Measurements from ENCODE around the gene MOGAT3. TPM values are rescaled to one million over a fixed set of nuclear protein-coding genes. Genes with fewer than 3 reads are reported as not detected.

MOGAT3 gene
- not detected for polyA plus RNA-seq

GRCh38 chr7:101200862-101201599, at the start of gene MOGAT3:
TSS of gene MOGAT3 (minus strand) at chr7:101201036. CDS start at chr7:101200854, 182 bp downstream.
- H3K9me3 Mint-ChIP-seq = no peaks in the 10 kb centered on the region
- no peak within 1 kb of the TSS for H3K4me3 Mint-ChIP-seq
- H3K36me3 Mint-ChIP-seq = no peaks in the 10 kb centered on the region
- H3K4me1 Mint-ChIP-seq = no peaks in the 10 kb centered on the region
- DNase-seq = no peak
- H3K27me3 Mint-ChIP-seq (ENCODE audit: low read depth in 3 of 3) = peaks cover 4 to 14% (median 12%) of the 10 kb centered on the region in 3 donors
- H3K27ac Mint-ChIP-seq = no peak within 1 kb of the TSS

- Mint-ChIP-seq H3K27me3 (ENCODE audit: low read depth in 3 of 3) (peaks cover 4 to 12% (median 6%) of the 10 kb centered on the region in 3 donors), H3K27ac (peak overlapping the region in 2 of 6 donors; percentile 4 to 12), H3K4me1 (peaks cover 36 to 49% of the 10 kb centered on the region in 2 donors), H3K9me3 (no peaks in the 10 kb centered on the region), H3K4me3 (peak overlapping the region; percentile 43 to 99 (median 99)), H3K36me3 (peaks cover 13 to 18% (median 14%) of the 10 kb centered on the region in 3 donors)
- no peak for DNase-seq
These were observed 49.5 kb upstream of the MOGAT3 start for GRCh38 chr7:101250324-101250723.

GRCh38 chr7:101248276-101248675, 47.4 kb upstream of the MOGAT3 start:
- Mint-ChIP-seq H3K36me3 (peaks cover 13 to 15% (median 14%) of the 10 kb centered on the region in 3 donors), H3K4me3 (peak overlapping the region in 1 of 5 donors; percentile 56), H3K9me3 (no peaks in the 10 kb centered on the region), H3K4me1 (peaks cover 54 to 69% of the 10 kb centered on the region in 2 donors), H3K27me3 (ENCODE audit: low read depth in 3 of 3) (peaks cover 4 to 14% (median 12%) of the 10 kb centered on the region in 3 donors), H3K27ac (peak overlapping the region in 3 of 6 donors; percentile 19 to 85 (median 46))
- no peak for DNase-seq

- Mint-ChIP-seq H3K36me3 (peaks cover 7 to 9% (median 7%) of the 10 kb centered on the region in 3 donors), H3K27ac (peak overlapping the region; percentile 92 to 99 (median 98)), H3K27me3 (ENCODE audit: low read depth in 3 of 3) (peaks cover 2 to 5% (median 5%) of the 10 kb centered on the region in 3 donors), H3K4me1 (peaks cover 35 to 44% of the 10 kb centered on the region in 2 donors), H3K4me3 (peak overlapping the region; percentile 97 to 99 (median 99)), H3K9me3 (no peaks in the 10 kb centered on the region)
- DNase-seq = no peak
These were observed 44.4 kb upstream of the MOGAT3 start for GRCh38 chr7:101245147-101245668.

GRCh38 chr7:101244375-101245146, 43.7 kb upstream of the MOGAT3 start, which contains the start of gene FIS1:
TSS of gene FIS1 (minus strand) at chr7:101245081. CDS start at chr7:101245004, 77 bp downstream.
- H3K27me3 Mint-ChIP-seq (ENCODE audit: low read depth in 3 of 3) = peaks cover 2 to 5% (median 5%) of the 10 kb centered on the region in 3 donors
- peaks cover 3 to 6% (median 4%) of the 10 kb centered on the region in 3 donors for H3K36me3 Mint-ChIP-seq
- no peaks in the 10 kb centered on the region for H3K9me3 Mint-ChIP-seq
- peak; percentile 94 to 95 (median 94) for DNase-seq
- peak within 1 kb of the TSS; percentile 92 to 99 (median 98) for H3K27ac Mint-ChIP-seq
- peak within 1 kb of the TSS; percentile 97 to 99 (median 99) for H3K4me3 Mint-ChIP-seq
- H3K4me1 Mint-ChIP-seq = peaks cover 31 to 39% of the 10 kb centered on the region in 2 donors

- peak overlapping the region; percentile 97 to 99 (median 99) for H3K4me3 Mint-ChIP-seq
- no peaks in the 10 kb centered on the region for H3K9me3 Mint-ChIP-seq
- peaks cover 2 to 5% (median 5%) of the 10 kb centered on the region in 3 donors for H3K27me3 Mint-ChIP-seq (ENCODE audit: low read depth in 3 of 3)
- DNase-seq = no peak
- peaks cover 31 to 39% of the 10 kb centered on the region in 2 donors for H3K4me1 Mint-ChIP-seq
- H3K36me3 Mint-ChIP-seq = peaks cover 3 to 6% (median 4%) of the 10 kb centered on the region in 3 donors
- H3K27ac Mint-ChIP-seq = peak overlapping the region; percentile 92 to 99 (median 98)
These were observed 43.0 kb upstream of the MOGAT3 start for GRCh38 chr7:101243646-101244374.

- DNase-seq = no peak
- peaks cover 26 to 28% of the 10 kb centered on the region in 2 donors for H3K4me1 Mint-ChIP-seq
These were observed 40.9 kb upstream of the MOGAT3 start for GRCh38 chr7:101241443-101242349.

GRCh38 chr7:101241015-101241363, 40.2 kb upstream of the MOGAT3 start:
- Mint-ChIP-seq H3K4me3 (no peak overlapping the region), H3K27ac (no peak overlapping the region), H3K4me1 (peaks cover 26 to 28% of the 10 kb centered on the region in 2 donors), H3K27me3 (ENCODE audit: low read depth in 3 of 3) (peaks cover 0 to 5% (median 5%) of the 10 kb centered on the region in 3 donors), H3K9me3 (no peaks in the 10 kb centered on the region), H3K36me3 (peaks cover 0 to 3% (median 0%) of the 10 kb centered on the region in 3 donors)
- DNase-seq = no peak

More at GRCh38 chr7:101241443-101242349, 40.9 kb upstream of the MOGAT3 start:
- Mint-ChIP-seq H3K27ac (no peak overlapping the region), H3K4me3 (no peak overlapping the region), H3K36me3 (peaks cover 0 to 3% (median 0%) of the 10 kb centered on the region in 3 donors), H3K27me3 (ENCODE audit: low read depth in 3 of 3) (peaks cover 0 to 5% (median 5%) of the 10 kb centered on the region in 3 donors), H3K9me3 (no peaks in the 10 kb centered on the region)

- Mint-ChIP-seq H3K36me3 (peaks cover 0 to 3% (median 0%) of the 10 kb centered on the region in 3 donors), H3K27me3 (ENCODE audit: low read depth in 3 of 3) (peaks cover 0 to 5% (median 5%) of the 10 kb centered on the region in 3 donors), H3K27ac (peak overlapping the region in 1 of 6 donors; percentile 34), H3K9me3 (no peaks in the 10 kb centered on the region), H3K4me1 (peaks cover 21 to 22% of the 10 kb centered on the region in 2 donors), H3K4me3 (no peak overlapping the region)
- no peak for DNase-seq
These were observed 39.6 kb upstream of the MOGAT3 start for GRCh38 chr7:101240226-101241014.

GRCh38 chr7:101239951-101240220, 39.0 kb upstream of the MOGAT3 start:
- H3K4me1 Mint-ChIP-seq = peaks cover 15 to 17% of the 10 kb centered on the region in 2 donors
- peaks cover 0 to 5% (median 3%) of the 10 kb centered on the region in 3 donors for H3K27me3 Mint-ChIP-seq (ENCODE audit: low read depth in 3 of 3)
- peaks cover 0 to 3% (median 0%) of the 10 kb centered on the region in 3 donors for H3K36me3 Mint-ChIP-seq
- H3K27ac Mint-ChIP-seq = no peak overlapping the region
- DNase-seq = no peak
- H3K9me3 Mint-ChIP-seq = no peaks in the 10 kb centered on the region
- no peak overlapping the region for H3K4me3 Mint-ChIP-seq

- no peaks in the 10 kb centered on the region for H3K9me3 Mint-ChIP-seq
- H3K4me3 Mint-ChIP-seq = no peak overlapping the region
- H3K4me1 Mint-ChIP-seq = peaks cover 10 to 13% of the 10 kb centered on the region in 2 donors
- no peak for DNase-seq
- H3K27me3 Mint-ChIP-seq (ENCODE audit: low read depth in 3 of 3) = no peaks in the 10 kb centered on the region
- H3K36me3 Mint-ChIP-seq = peaks cover 0 to 3% (median 0%) of the 10 kb centered on the region in 3 donors
- H3K27ac Mint-ChIP-seq = no peak overlapping the region
These were observed 38.5 kb upstream of the MOGAT3 start for GRCh38 chr7:101239191-101239950.
